Right forelimb (tissue), 1 donor: Measurements from ENCODE around the gene FAM3B.
"Not testable (repeated sequence)": the region's sequence is repeated elsewhere in the genome, so short reads cannot be mapped to it uniquely, and the experiment has no call there.

Experiments
- DNase-seq: peaks from one replicate; pipeline ENCODE4 v3.0.0-alpha.2; 2018

Gene FAM3B

DNA sequence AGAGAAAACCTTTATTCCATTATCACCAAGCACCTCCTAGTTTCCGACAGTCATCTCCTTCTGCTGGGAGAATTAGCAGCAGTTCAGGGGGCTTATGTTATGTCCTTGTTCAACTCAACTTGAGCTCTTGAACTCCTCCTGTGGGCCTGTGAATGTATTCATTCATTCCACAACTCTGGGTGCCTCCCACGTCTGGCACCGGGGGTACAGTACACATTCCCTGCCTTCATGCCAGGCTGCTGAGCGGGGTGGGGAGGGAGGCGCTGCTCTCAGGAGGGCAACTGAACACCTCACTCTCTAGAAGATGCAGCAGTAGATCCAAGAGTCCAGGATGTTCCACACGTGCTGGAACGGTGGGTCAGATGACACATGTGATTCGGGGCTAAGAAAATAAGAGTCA lies 40.9 kb downstream of the FAM3B start:
- DNase-seq: no peak

DNA sequence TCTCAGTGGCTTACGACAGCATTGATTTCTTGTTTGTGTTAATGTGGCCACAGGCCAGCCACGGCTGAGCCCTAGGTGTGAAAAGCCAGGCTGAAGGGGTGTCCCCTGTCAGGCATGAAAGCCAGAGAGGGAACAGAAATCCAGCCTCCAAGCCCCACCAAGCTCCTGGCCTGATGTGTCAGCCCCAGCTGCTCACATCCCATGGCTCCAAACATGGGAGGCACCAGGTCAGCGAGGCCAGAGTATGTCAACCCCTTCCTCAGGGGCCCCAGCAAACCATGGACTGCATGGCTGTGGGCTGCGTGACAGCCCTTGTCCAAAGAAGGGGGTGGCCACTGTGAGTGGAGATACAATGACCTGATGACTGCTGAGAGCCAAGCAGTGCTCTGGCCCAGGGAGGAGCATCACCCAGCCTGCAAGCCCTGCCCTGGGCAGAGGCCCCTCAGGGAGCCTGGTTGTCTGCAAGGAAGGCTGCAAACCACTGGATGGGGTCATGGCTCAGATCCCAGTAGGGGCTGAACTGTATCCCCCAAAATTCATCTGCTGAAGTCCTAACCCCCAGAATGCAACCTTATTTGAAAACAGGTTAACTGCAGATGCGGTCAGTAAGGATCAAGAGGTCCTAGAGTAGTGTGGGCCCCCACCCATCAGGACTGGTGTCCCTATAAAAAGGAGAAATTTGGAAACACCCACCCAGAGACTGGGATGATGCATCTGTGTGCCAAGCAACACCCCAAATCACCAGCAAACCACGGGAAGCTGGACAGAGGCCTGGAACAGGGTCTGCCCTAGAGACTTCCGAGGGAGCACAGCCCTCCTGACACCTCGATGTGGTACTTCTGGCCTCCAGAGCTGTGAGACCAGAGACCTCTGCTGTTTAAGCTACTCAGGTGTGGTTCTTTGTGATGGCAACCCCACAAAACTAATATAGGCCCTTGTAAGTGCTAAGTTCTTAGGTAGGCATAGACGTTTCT lies 41.9 kb downstream of the FAM3B start:
- no peak for DNase-seq

GRCh38 chr21:41359286-41359685 lies 42.7 kb downstream of the FAM3B start:
- DNase-seq: no peak

GRCh38 chr21:41359754-41360071 lies 43.1 kb downstream of the FAM3B start:
- DNase-seq: not testable (repeated sequence)

GRCh38 chr21:41360072-41360821 lies 43.6 kb downstream of the FAM3B start:
- no peak for DNase-seq

GRCh38 chr21:41361053-41361785 lies 44.6 kb downstream of the FAM3B start:
- no peak for DNase-seq

DNA sequence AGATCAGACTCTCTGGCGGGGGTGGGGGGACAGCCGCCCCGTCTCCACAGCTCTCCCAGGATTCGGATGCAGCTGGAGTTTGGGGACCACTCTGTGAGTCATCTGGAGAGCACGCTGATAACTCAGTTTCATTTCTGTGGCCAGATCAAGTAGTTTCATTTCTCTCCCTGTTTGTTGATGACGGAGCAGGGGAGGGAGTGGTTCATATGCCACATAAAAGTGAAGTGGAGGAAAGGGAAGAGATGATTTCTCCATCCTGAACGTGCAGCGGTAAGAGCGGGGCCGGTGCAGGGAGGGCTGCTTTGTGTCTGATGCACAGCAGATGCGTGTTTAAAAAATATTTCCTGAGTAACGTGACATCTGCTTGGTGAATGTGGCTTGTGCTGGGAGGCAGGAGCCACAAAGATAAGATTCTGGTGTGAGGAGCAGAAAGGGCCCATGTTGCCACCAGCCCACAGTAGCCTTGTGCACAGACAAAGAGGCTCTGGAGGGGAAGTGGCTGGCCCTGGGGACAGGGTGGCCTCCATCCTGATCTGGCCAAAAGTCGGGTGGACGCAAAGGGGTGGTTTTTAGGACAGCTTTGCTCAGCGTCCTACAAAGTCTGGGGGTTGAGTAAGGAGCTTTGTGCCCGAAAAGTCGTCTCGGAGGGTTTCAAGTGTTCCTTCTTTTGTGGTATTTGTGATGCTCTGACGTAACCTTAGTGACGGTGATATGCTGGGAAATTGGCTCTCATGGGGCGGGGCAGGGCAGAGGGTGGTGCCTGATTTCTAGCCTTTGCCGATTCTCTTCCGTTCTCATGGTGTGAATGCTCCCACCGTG lies 45.4 kb downstream of the FAM3B start, which contains the start of gene MX2:
Gene MX2 (plus strand): TSS at position 242 of the 819 bp plus-strand sequence. CDS start 14,880 bp downstream, outside the sequence.
- DNase-seq: no peak

DNA sequence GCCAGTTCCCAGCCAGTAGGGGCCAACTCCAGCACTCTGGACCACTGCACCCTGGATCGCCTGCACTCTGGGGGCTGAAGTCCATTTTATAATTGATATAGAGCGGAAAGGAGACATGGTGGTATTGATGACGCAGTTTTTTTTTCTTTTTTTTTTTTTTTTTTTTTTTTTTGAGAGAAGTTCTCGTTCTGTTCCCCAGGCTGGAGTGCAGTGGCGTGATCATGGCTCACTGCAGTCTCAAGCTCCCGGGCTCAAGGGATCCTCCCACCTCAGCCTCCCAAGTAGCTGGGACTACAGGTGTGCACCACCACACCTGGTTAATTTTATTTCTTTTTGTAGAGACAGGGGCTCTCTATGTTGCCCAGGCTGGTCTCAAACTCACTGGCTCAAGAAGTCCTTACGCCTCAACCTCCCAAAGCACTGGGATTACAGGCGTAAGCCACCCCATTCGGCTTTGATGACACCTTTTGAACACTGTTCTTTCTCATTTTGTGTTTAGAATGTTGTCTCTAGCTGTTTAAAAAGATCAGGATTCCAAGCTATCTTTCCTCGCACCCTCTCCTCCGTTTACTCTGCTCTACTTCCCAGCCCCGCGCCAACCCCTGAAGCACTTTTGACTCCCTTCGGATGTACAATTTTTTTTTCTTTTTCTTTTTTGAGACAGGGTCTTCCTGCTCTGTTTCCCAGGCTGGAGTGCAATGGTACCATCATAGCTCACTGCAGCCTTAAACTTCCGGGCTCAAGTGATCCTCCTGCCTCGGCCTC lies 46.2 kb downstream of the FAM3B start:
- no peak for DNase-seq

GRCh38 chr21:41363370-41364270 lies 47.0 kb downstream of the FAM3B start:
- no peak for DNase-seq

DNA sequence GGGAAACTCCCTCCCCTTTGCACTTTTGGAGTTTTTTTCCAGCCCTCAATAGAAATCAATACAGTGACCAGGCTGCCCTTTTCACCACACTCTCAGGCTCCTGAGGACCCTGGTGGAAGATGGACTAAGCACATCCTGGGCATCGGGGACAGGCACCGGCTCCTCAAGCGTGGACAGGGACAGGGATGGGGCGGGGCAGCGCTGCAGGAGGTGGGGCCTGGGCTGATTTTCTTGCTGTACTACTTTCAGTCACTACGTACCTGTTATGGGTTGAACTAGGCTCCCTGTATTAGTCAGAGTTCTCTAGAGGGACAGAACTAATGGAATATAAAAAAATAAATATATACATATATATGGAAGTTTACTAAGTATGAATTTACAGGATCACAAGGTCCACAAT lies 47.7 kb downstream of the FAM3B start:
- DNase-seq: no peak

DNA sequence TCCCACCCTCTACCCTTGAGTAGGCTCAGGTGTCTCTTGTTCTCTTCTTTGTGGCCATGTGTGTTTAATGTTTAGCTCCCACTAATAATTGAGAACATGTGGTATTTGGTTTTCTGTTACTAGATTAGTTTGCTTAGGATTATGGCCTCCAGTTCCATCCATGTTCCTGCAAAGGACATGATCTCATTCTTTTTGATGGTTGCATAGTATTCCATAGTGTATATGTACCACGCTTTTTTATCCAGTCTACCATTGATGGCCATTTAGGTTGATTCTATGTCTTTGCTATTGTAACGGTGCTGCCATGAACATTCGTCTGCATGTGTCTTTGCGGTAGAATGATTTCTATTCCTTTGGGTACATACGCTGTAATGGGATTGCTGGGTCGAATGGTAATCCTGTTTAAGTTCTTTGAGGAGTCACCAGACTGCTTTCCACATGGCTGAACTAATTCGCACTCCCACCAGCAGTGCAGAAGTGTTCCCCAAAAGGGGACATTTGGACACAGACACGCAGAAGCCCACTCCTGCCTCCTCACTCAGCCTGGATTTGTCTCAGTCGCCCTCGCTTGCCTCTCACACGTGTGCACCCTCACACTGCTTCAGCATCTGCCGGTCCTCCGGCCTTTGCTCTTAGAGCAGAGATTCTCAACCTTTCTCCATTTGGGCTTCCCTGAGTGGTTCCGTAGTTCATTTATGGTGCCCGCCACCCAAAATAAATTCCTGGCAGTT lies 48.9 kb downstream of the FAM3B start:
- DNase-seq: no peak

- no peak for DNase-seq
Measured at GRCh38 chr21:41366522-41367151, 50.0 kb downstream of the FAM3B start.

DNA sequence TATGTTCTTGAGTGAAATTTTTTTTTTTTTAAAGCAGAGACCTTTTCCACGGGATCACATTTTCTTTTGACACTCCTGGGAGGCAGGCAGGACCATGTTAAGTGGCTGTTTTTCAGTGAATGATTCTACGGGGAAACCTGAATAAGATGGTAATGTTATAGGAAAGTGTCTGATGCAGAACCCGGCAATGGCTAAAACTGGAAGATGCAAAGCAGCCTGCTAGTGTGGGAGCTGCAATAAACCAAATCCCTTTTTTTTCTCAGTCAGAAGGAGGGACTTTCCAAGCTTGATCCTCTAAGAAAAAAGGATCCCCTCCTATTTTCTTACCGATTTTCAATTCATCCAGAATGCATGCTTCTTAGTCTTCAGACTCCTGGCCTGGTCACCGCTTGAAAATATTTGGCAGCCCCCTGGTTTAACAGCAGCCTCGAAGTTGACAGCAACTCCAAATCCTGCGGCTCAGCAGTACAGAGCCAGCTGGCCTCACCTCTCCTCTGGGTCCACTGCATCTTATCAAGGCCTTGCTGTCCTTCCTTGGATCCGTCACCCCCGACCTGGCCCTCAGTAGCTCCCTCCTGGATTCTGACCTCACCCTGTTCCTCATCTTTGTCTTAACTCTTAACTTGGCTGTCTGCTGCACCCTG lies 50.8 kb downstream of the FAM3B start:
- DNase-seq: no peak

DNA sequence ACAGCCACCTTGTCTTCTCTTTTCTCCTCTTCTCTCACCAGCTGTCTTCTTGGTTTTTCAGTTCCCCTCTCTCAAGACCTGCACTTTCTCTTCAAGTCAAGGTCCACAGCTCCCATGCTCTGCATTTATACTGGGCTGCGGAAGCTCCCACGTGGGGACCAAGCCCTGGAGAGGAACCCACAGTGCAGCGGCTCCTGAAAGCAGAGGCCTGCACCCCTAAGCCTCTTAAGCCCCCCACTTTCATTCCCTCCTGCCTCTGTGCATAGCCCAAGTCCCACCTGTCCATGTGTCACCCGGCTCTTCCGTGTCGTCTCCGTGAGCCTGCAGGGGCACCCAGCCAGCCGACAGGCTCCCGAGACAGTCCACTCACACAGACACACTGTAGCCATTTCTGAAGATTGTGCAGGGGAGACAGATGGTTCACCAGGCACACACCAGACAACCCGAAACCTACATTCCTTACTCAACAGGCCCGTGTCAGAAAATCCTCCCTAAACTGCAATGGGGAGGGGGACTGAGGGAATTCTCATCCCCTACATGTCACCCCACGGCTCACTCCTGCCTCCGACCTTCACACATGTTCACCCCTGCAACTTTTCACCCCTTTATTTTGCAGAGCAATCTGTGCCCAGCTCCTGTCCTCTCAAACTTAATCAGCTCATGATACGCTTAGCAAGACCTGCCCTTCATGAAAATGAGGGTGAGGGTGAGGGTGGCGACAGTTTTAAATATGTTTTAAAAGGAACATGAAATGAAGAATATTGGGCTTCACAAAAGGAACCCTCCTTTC lies 51.5 kb downstream of the FAM3B start:
- DNase-seq: no peak

GRCh38 chr21:41368735-41369104 lies 52.1 kb downstream of the FAM3B start:
- DNase-seq: no peak

- DNase-seq: no peak
Measured at GRCh38 chr21:41369105-41369919, 52.7 kb downstream of the FAM3B start.
